H1 (cell line): ENCODE results near the gene SLC35D3.

Source experiments
- CTCF ChIP-seq, 3 experiments: IDR thresholded peaks; 1 replicate in 2 of 3; 2 replicates in 1 of 3; pipeline versions ENCODE4 v1.5.1 to v1.6.1; 2011; ENCODE audit warnings: low read length in 3 of 3, mild to moderate bottlenecking in 3 of 3, inconsistent platforms in 2 of 3, low read depth in 1 of 3, moderate library complexity in 1 of 3; ENCODE audit not compliant: insufficient read depth in 1 of 3; ENCODE audit errors: control extremely low read depth in 1 of 3
- HDAC2 ChIP-seq, 2 experiments: fragments of 300-600 bp in 1 of 2; sonication (generic) in 1 of 2; IDR thresholded peaks; 2 replicates each; pipeline ENCODE4 v1.6.1; 2011 to 2012; ENCODE audit warnings: low read depth in 2 of 2, low read length in 2 of 2, mild to moderate bottlenecking in 2 of 2, moderate library complexity in 2 of 2, borderline replicate concordance in 1 of 2, inconsistent platforms in 1 of 2
- NRF1 ChIP-seq: IDR thresholded peaks from 2 replicates; pipeline ENCODE4 v1.6.1; 2011; ENCODE audit warnings: mild to moderate bottlenecking, low read depth, low read length, improper control_type of control experiment
- POLR2A ChIP-seq, 2 experiments: IDR thresholded peaks; 1 replicate in 1 of 2; 2 replicates in 1 of 2; pipeline ENCODE4 v1.6.1; 2011; ENCODE audit warnings: low read depth in 2 of 2, low read length in 2 of 2, mild to moderate bottlenecking in 2 of 2; ENCODE audit errors: control extremely low read depth in 1 of 2
- POLR2AphosphoS5 ChIP-seq: IDR thresholded peaks from 2 replicates; pipeline ENCODE4 v1.6.1; 2011; ENCODE audit warnings: low read depth, low read length
- RBBP5 ChIP-seq: IDR thresholded peaks from 2 replicates; pipeline ENCODE4 v1.7.1; 2012; ENCODE audit warnings: low read depth, mild to moderate bottlenecking, inconsistent platforms, low read length, moderate library complexity, borderline replicate concordance
- ZNF274 ChIP-seq: IDR thresholded peaks from 2 replicates; pipeline ENCODE4 v1.7.0; 2012; ENCODE audit warnings: low read length, borderline replicate concordance; ENCODE audit errors: extremely low read depth

DNA sequence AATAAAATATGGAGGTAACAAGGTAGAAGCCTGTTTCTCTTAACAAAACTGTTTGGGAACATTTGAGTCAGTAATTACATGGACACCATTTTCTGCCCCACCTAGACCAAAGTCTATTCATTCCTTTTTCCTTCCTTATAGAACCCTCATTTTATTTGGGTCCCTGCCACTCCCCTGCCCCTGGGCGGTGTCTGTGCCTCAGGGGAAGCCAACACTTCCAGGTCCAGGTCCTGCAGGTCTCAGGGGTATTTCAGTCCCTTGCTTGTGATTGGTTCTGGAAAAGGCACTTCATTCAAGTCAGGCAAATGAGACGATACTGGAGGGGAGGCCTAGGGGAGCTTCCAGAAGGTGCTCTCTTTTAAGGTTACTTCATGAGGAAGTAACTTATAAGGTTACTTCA is 42.3 kb downstream of the SLC35D3 start:
- TF ChIP-seq POLR2A (IDR thresholded peaks at IDR 0.05; ENCODE audit: control extremely low read depth in 1 of 2, low read depth in 2 of 2, low read length in 2 of 2): no peak
- no peak for TF ChIP-seq RBBP5
- TF ChIP-seq NRF1: no peak
- no peak for TF ChIP-seq ZNF274
- no peak for TF ChIP-seq HDAC2 (IDR thresholded peaks at IDR 0.05; ENCODE audit: borderline replicate concordance in 1 of 2, low read depth in 2 of 2, low read length in 2 of 2)
- TF ChIP-seq CTCF (IDR thresholded peaks at IDR 0.05; ENCODE audit: control extremely low read depth in 1 of 3, insufficient read depth in 1 of 3, low read depth in 1 of 3, low read length in 3 of 3): no peak
- TF ChIP-seq POLR2AphosphoS5: no peak
